Neural crest cell (in vitro differentiated cells): ENCODE results near the gene SIPA1. TPM values are rescaled to one million over a fixed set of nuclear protein-coding genes. Genes with fewer than 3 reads are reported as not detected.

Source experiments
- DNase-seq: peaks from one replicate; pipeline ENCODE4 v3.0.0; 2021; ENCODE audit warnings: low read depth, mixed read lengths, low spot score
- H3K27ac Mint-ChIP-seq: one replicate; pipeline ENCODE4 v1.8.0; 2021; ENCODE audit warnings: mild to moderate bottlenecking, mixed read lengths; ENCODE audit not compliant: unreplicated experiment
- H3K27me3 Mint-ChIP-seq: 2 replicates; pipeline ENCODE4 v1.8.0; 2021; ENCODE audit warnings: low read depth, mild to moderate bottlenecking, mixed read lengths
- H3K36me3 Mint-ChIP-seq: 2 replicates; pipeline ENCODE4 v1.8.0; 2021; ENCODE audit warnings: low read depth, mild to moderate bottlenecking, mixed read lengths
- H3K4me1 Mint-ChIP-seq: 2 replicates; pipeline ENCODE4 v1.8.0; 2021; ENCODE audit warnings: mixed read lengths
- H3K4me3 Mint-ChIP-seq: one replicate; pipeline ENCODE4 v1.8.0; 2021; ENCODE audit warnings: mild to moderate bottlenecking, mixed read lengths
- H3K9me3 Mint-ChIP-seq: 2 replicates; pipeline ENCODE4 v1.8.0; 2021; ENCODE audit warnings: mixed read lengths
- microRNA-seq: library from miRNA; unstranded; fragments of <30 nt; microRNA quantifications from one replicate; pipeline ENCODE4, GENCODE V29; 2020
- total RNA-seq: library from RNA; stranded (reverse); gene quantifications from 2 replicates; pipeline ENCODE4 v1.2.1, GENCODE V29; 2021
- TF ChIP-seq, protein P1 (sequence below): fragments of 200-600 bp; sonication (generic); conservative IDR thresholded peaks from 2 replicates; pipeline ENCODE4 v1.5.0; 2021; ENCODE audit warnings: antibody characterized with exemption, mild to moderate bottlenecking

Gene SIPA1
- total RNA-seq, 1 donor from 2014 or later = 17.5 TPM

DNA sequence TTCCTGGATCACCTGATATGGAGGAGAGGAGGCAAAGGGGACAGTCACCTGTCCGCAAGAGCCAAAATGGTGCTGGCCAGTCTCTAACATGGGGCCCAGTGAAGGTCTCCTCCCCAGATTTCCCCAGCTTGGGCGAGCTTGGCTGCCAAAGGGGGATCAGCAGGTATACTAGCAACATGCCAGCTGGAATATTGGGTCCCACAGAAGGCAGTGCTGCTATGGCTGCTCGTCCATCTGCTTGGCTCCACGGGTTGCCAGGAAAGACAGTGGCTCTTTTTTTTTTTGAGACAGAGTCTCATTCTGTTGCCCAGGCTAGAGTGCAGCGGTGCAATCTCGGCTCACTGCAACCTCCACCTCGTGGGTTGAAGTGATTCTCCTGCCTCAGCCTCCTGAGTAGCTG is 61.4 kb downstream of the SIPA1 start:
- H3K27me3 Mint-ChIP-seq = peaks cover 50% of the 10 kb centered on the region
- H3K4me3 Mint-ChIP-seq = no peak overlapping the region

DNA sequence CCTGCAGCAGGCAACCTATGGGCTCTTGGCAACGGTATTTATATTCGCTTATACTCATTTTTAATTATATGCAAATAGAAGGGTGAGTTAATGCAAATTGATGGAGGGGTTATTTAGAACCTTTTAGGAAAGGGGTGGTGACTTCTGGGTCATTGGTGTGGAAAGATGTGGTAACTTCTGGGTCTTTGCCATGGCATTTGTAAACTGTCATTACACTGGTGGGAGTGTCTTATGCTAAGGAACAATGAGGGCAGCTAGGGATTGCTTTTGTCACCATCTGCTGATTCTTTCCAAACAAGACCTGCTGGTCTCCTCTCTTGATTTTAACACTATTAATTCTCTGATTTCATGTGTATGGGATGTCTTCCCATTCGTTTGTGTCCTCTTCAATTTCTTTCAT is 62.5 kb downstream of the SIPA1 start:
- Mint-ChIP-seq H3K9me3 (peaks cover 8% of the 10 kb centered on the region), H3K27ac (no peak overlapping the region), H3K36me3 (no peaks in the 10 kb centered on the region), H3K4me3 (no peak overlapping the region), H3K27me3 (peaks cover 59% of the 10 kb centered on the region), H3K4me1 (no peaks in the 10 kb centered on the region)
- no peak for DNase-seq
- TF ChIP-seq, protein P1, sequence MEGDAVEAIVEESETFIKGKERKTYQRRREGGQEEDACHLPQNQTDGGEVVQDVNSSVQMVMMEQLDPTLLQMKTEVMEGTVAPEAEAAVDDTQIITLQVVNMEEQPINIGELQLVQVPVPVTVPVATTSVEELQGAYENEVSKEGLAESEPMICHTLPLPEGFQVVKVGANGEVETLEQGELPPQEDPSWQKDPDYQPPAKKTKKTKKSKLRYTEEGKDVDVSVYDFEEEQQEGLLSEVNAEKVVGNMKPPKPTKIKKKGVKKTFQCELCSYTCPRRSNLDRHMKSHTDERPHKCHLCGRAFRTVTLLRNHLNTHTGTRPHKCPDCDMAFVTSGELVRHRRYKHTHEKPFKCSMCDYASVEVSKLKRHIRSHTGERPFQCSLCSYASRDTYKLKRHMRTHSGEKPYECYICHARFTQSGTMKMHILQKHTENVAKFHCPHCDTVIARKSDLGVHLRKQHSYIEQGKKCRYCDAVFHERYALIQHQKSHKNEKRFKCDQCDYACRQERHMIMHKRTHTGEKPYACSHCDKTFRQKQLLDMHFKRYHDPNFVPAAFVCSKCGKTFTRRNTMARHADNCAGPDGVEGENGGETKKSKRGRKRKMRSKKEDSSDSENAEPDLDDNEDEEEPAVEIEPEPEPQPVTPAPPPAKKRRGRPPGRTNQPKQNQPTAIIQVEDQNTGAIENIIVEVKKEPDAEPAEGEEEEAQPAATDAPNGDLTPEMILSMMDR = no peak

More for the DNA sequence above, 61.4 kb downstream of the SIPA1 start:
- Mint-ChIP-seq H3K36me3 (no peaks in the 10 kb centered on the region), H3K9me3 (peaks cover 8% of the 10 kb centered on the region), H3K4me1 (no peaks in the 10 kb centered on the region), H3K27ac (no peak overlapping the region)
- no peak for DNase-seq
- TF ChIP-seq, protein P1 = no peak

Small RNA genes within 50 kb of the gene (microRNA-seq; reads per million reads assigned to microRNA genes)
- gene MIR4489 (not detected), gene MIR4690 (not detected)

Other genes starting within 250 kb of the SIPA1 start
- gene NEAT1, start 215.3 kb upstream of the SIPA1 start, total RNA-seq = 29.8 and 37.2 TPM in 2 replicates
- 4,794 and 5,409 TPM in 2 replicates for gene MALAT1, start 139.1 kb upstream of the SIPA1 start, total RNA-seq
- gene SCYL1, start 113.0 kb upstream of the SIPA1 start, total RNA-seq = 66.0 and 68.8 TPM in 2 replicates
- 21.0 and 22.5 TPM in 2 replicates for gene LTBP3, start 79.7 kb upstream of the SIPA1 start, total RNA-seq
- gene ZNRD2, start 67.6 kb upstream of the SIPA1 start, total RNA-seq = 32.2 and 33.2 TPM in 2 replicates
- gene FAM89B, start 65.6 kb upstream of the SIPA1 start, total RNA-seq = 82.4 and 86.3 TPM in 2 replicates
- 13.6 and 15.3 TPM in 2 replicates for gene EHBP1L1, start 62.0 kb upstream of the SIPA1 start, total RNA-seq
- 1.0 and 1.1 TPM in 2 replicates for gene KCNK7, start 42.3 kb upstream of the SIPA1 start, total RNA-seq
- gene MAP3K11, start 23.9 kb upstream of the SIPA1 start, total RNA-seq = 88.3 and 94.0 TPM in 2 replicates
- gene PCNX3, start 22.3 kb upstream of the SIPA1 start, total RNA-seq = 58.2 and 58.9 TPM in 2 replicates
- 49.0 and 53.7 TPM in 2 replicates for gene RELA, start 24.8 kb downstream of the SIPA1 start, total RNA-seq
- 70.5 and 74.9 TPM in 2 replicates for gene KAT5, start 74.2 kb downstream of the SIPA1 start, total RNA-seq
- gene RNASEH2C, start 82.7 kb downstream of the SIPA1 start, total RNA-seq = 69.4 and 72.1 TPM in 2 replicates
- gene AP5B1, start 142.9 kb downstream of the SIPA1 start, total RNA-seq = 10.7 and 10.8 TPM in 2 replicates
- not detected in 2 replicates for gene OVOL1, start 149.0 kb downstream of the SIPA1 start, total RNA-seq
- 1.9 and 2.4 TPM in 2 replicates for gene SNX32, start 195.9 kb downstream of the SIPA1 start, total RNA-seq
- gene CFL1, start 220.1 kb downstream of the SIPA1 start, total RNA-seq = 1,357 and 1,437 TPM in 2 replicates
- 63.8 and 73.5 TPM in 2 replicates for gene MUS81, start 222.3 kb downstream of the SIPA1 start, total RNA-seq
- gene EFEMP2, start 234.7 kb downstream of the SIPA1 start, total RNA-seq = 36.0 and 38.0 TPM in 2 replicates
- not detected in 2 replicates for gene CTSW, start 241.7 kb downstream of the SIPA1 start, total RNA-seq